HepG2 (cell line): Measurements from ENCODE around the gene NBEAL2. TPM values are rescaled to one million over a fixed set of nuclear protein-coding genes. Genes with fewer than 3 reads are reported as not detected.

ENCODE experiments used
- AGO2 ChIP-seq: fragments of 200-400 bp; formaldehyde crosslinking; optimal IDR thresholded peaks from 2 replicates; pipeline ENCODE3; 2017; ENCODE audit warnings: mild to moderate bottlenecking, low read depth, low read length, moderate library complexity
- CAMTA2 ChIP-seq: sonication (generic); formaldehyde crosslinking; IDR thresholded peaks from 2 replicates; pipeline ENCODE4 v1.4.0; 2020; ENCODE audit warnings: mild to moderate bottlenecking, missing genetic modification reagents, borderline replicate concordance
- CBFB ChIP-seq: sonication (generic); formaldehyde crosslinking; IDR thresholded peaks from 2 replicates; pipeline ENCODE4 v1.4.0; 2020; ENCODE audit warnings: missing genetic modification reagents
- CBX5 ChIP-seq: sonication (generic); formaldehyde crosslinking; IDR thresholded peaks from 2 replicates; pipeline ENCODE4 v1.4.0; 2020; ENCODE audit warnings: missing genetic modification reagents, borderline replicate concordance
- FOXK1 ChIP-seq: sonication (generic); formaldehyde crosslinking; IDR thresholded peaks from 2 replicates; pipeline ENCODE4 v1.4.0; 2020; ENCODE audit warnings: low read depth, missing genetic modification reagents, borderline replicate concordance
- GABPA ChIP-seq, 2 experiments: IDR thresholded peaks; 2 replicates each; pipeline ENCODE4 v1.6.1; 2011 to 2016; ENCODE audit warnings: low read depth in 2 of 2, low read length in 1 of 2, missing biosample characterization in 1 of 2, missing genetic modification characterization in 1 of 2
- HIVEP1 ChIP-seq: sonication (generic); formaldehyde crosslinking; IDR thresholded peaks from 2 replicates; pipeline ENCODE4 v1.4.0; 2020; ENCODE audit warnings: mild to moderate bottlenecking, missing genetic modification reagents
- IRF9 ChIP-seq: sonication (generic); formaldehyde crosslinking; IDR thresholded peaks from 2 replicates; pipeline ENCODE4 v1.8.0; 2022; ENCODE audit warnings: missing genetic modification reagents, mild to moderate bottlenecking, borderline replicate concordance
- KLF12 ChIP-seq: sonication (generic); formaldehyde crosslinking; IDR thresholded peaks from 2 replicates; pipeline ENCODE4 v1.4.0; 2020; ENCODE audit warnings: missing genetic modification reagents, borderline replicate concordance
- MAFK ChIP-seq, 2 experiments: IDR thresholded peaks in 1 of 2; conservative IDR thresholded peaks in 1 of 2; 2 replicates each; pipeline ENCODE4 v1.6.1; 2011; ENCODE audit warnings: improper control_type of control experiment in 2 of 2, low read length in 2 of 2
- MEF2D ChIP-seq: sonication (generic); formaldehyde crosslinking; IDR thresholded peaks from 2 replicates; pipeline ENCODE4 v1.5.1; 2020; ENCODE audit warnings: mild to moderate bottlenecking, missing genetic modification reagents
- RBAK ChIP-seq: sonication (generic); formaldehyde crosslinking; IDR thresholded peaks from 2 replicates; pipeline ENCODE4 v1.5.1; 2020; ENCODE audit warnings: mild to moderate bottlenecking, missing genetic modification reagents
- SUZ12 ChIP-seq: fragments of 150-350 bp; IDR thresholded peaks from 2 replicates; pipeline ENCODE4 v1.6.1; 2014; ENCODE audit warnings: low read depth, low read length
- YY1 ChIP-seq: IDR thresholded peaks from 2 replicates; pipeline ENCODE4 v1.6.1; 2011; ENCODE audit warnings: low read length, low read depth, moderate library complexity, mild to moderate bottlenecking; ENCODE audit not compliant: insufficient read depth, insufficient replicate concordance
- ZBTB38 ChIP-seq: sonication (generic); formaldehyde crosslinking; IDR thresholded peaks from 2 replicates; pipeline ENCODE4 v1.5.1; 2020; ENCODE audit warnings: mild to moderate bottlenecking, missing genetic modification reagents
- ZFX ChIP-seq: sonication (generic); formaldehyde crosslinking; IDR thresholded peaks from 2 replicates; pipeline ENCODE4 v1.4.0; 2020; ENCODE audit warnings: mild to moderate bottlenecking, low read depth, missing genetic modification reagents, moderate library complexity
- ZNF10 ChIP-seq: sonication (generic); formaldehyde crosslinking; IDR thresholded peaks from 2 replicates; pipeline ENCODE4 v1.4.0; 2020; ENCODE audit warnings: mild to moderate bottlenecking, low read depth, missing genetic modification reagents, borderline replicate concordance
- ZNF143 ChIP-seq: sonication (generic); formaldehyde crosslinking; IDR thresholded peaks from 2 replicates; pipeline ENCODE4 v1.4.0; 2020; ENCODE audit warnings: missing genetic modification reagents
- ZNF709 ChIP-seq: sonication (generic); formaldehyde crosslinking; IDR thresholded peaks from 2 replicates; pipeline ENCODE4 v1.5.0; 2020; ENCODE audit warnings: mild to moderate bottlenecking, missing genetic modification reagents
- ZSCAN9 ChIP-seq: IDR thresholded peaks from 2 replicates; pipeline ENCODE4 v1.6.1; 2016; ENCODE audit warnings: borderline replicate concordance
- polyA plus RNA-seq, 8 experiments: library from polyadenylated mRNA; depleted of rRNA in 3 of 8; stranded (reverse) in 7 of 8; unstranded in 1 of 8; fragments of >200 nt; fragmentation: Illumina TruSeq in 4 of 8; extraction: Trizol in 4 of 8; gene quantifications; 2 replicates each; pipeline versions ENCODE4 v1.2.1 to v1.2.3, GENCODE V29; 2011 to 2016; ENCODE audit warnings: low read depth in 4 of 8, missing spikeins in 1 of 8, mixed read lengths in 1 of 8; ENCODE audit not compliant: insufficient read depth in 1 of 8
- total RNA-seq, 5 experiments: library from RNA; depleted of rRNA; stranded (reverse); fragments of >200 nt; fragmentation: Illumina TruSeq; extraction: Trizol; gene quantifications; 2 replicates each; pipeline ENCODE4 v1.2.3, GENCODE V29; 2016; ENCODE audit warnings: low read depth in 1 of 5
- TF ChIP-seq, protein P1 (sequence below): IDR thresholded peaks from 2 replicates; pipeline ENCODE4 v1.6.1; 2016; ENCODE audit warnings: missing compliant biosample characterization, missing genetic modification reagents, borderline replicate concordance
- TF ChIP-seq, protein P2 (sequence below): sonication (generic); formaldehyde crosslinking; IDR thresholded peaks from 2 replicates; pipeline ENCODE4 v1.4.0; 2020; ENCODE audit warnings: mild to moderate bottlenecking, missing genetic modification reagents, borderline replicate concordance
- TF ChIP-seq, protein P3 (sequence below): sonication (generic); formaldehyde crosslinking; IDR thresholded peaks from 2 replicates; pipeline ENCODE4 v1.8.0; 2022; ENCODE audit warnings: low read depth, missing genetic modification reagents

NBEAL2 gene
- total and polyA plus RNA-seq, 2 of the 13 experiments (the other 11 are each of a cell fraction or from before 2014, with no cell fraction given), result 9.7 to 12.4 TPM

DNA sequence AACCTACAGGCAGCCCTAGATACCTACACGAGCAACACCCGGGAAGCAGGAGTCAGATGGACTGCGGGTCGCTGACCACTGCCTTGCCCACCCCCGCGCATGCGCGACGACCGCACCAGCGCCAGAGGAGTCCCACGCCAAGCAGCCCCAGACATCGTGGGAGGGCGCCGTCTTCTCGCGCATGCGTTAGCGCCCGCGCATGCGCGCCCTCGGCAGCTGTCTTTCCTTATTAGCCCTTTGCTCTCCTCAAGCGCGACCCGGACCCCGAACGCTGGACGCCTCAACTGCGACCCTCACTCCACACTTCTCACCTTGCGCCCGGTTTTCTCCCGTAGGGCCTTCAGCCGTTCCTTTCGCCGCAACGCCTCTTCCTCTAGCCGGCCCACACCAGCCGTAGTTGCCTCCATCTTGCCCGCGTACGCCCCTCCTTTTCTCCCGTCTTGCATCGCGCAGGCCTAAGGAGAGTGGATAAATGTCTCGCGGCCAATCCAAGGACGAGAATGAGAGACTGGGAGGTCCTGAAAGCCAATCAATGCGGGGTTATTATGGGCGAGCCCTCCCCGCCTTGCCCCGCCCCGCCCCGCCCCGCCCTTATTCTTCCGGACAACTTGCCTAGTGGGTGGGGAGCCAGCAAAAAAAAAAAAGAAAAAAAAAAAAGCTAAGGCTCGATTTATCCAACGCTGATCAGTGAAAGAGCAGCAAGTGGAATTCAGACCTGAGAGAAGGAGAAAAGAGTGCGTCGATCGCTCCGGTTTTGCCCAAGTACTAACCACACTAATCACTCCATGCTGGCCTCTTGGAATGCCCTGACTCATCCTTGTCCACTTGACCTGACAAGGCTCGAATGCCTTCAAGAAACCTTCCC lies 2.9 kb upstream of the NBEAL2 start, which contains the start of gene CCDC12 (continued):
- peak; percentile 19; the same call in 1 of the 2 replicates for TF ChIP-seq FOXK1
- peak; percentile 85 for TF ChIP-seq IRF9 (CRISPR knock-in tag)
- peak; percentile 47 for TF ChIP-seq HIVEP1 (CRISPR knock-in tag)
- TF ChIP-seq, protein P1, sequence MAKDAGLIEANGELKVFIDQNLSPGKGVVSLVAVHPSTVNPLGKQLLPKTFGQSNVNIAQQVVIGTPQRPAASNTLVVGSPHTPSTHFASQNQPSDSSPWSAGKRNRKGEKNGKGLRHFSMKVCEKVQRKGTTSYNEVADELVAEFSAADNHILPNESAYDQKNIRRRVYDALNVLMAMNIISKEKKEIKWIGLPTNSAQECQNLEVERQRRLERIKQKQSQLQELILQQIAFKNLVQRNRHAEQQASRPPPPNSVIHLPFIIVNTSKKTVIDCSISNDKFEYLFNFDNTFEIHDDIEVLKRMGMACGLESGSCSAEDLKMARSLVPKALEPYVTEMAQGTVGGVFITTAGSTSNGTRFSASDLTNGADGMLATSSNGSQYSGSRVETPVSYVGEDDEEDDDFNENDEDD (CRISPR knock-in tag), result peak; percentile 44; the same call in 1 of the 2 replicates
- TF ChIP-seq ZNF143 (CRISPR knock-in tag), result peak; percentile 89
- TF ChIP-seq MEF2D (CRISPR knock-in tag), result 0 out of 2 replicates have a peak, but pooled peaks have one; percentile 14
- peak; percentile 90 for TF ChIP-seq ZBTB38 (CRISPR knock-in tag)
- TF ChIP-seq ZSCAN9 (CRISPR knock-in tag), result 0 out of 2 replicates have a peak, but pooled peaks have one; percentile 12
- peak; percentile 29; the same call in 1 of the 2 replicates for TF ChIP-seq CBX5 (CRISPR knock-in tag)
- peak; percentile 88 for TF ChIP-seq AGO2
- peak; percentile 94 for TF ChIP-seq YY1
- no peak for TF ChIP-seq RBAK (CRISPR knock-in tag)
- TF ChIP-seq, protein P2, sequence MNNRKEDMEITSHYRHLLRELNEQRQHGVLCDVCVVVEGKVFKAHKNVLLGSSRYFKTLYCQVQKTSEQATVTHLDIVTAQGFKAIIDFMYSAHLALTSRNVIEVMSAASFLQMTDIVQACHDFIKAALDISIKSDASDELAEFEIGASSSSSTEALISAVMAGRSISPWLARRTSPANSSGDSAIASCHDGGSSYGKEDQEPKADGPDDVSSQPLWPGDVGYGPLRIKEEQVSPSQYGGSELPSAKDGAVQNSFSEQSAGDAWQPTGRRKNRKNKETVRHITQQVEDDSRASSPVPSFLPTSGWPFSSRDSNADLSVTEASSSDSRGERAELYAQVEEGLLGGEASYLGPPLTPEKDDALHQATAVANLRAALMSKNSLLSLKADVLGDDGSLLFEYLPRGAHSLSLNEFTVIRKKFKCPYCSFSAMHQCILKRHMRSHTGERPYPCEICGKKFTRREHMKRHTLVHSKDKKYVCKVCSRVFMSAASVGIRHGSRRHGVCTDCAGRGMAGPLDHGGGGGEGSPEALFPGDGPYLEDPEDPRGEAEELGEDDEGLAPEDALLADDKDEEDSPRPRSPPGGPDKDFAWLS (CRISPR knock-in tag), result no peak
- peak; percentile 32; the same call in 1 of the 2 replicates for TF ChIP-seq CAMTA2 (CRISPR knock-in tag)
- no peak for TF ChIP-seq ZNF10 (CRISPR knock-in tag)
- 0 out of 2 replicates have a peak, but pooled peaks have one; percentile 15 for TF ChIP-seq CBFB (CRISPR knock-in tag)
- peak; percentile 18; the same call in 1 of the 2 replicates for TF ChIP-seq ZNF709 (CRISPR knock-in tag)
- TF ChIP-seq ZFX, result peak; percentile 81
- no peak for TF ChIP-seq KLF12 (CRISPR knock-in tag)
- no peak for TF ChIP-seq MAFK (conservative IDR thresholded peaks at IDR 0.05 in 1 of 2, IDR thresholded peaks at IDR 0.05 in 1 of 2; ENCODE audit: low read length in 2 of 2)
- peak; percentile 24; the same call in 1 of the 2 replicates for TF ChIP-seq SUZ12
- no peak for TF ChIP-seq GABPA (IDR thresholded peaks at IDR 0.05; ENCODE audit: low read depth, low read length)
- TF ChIP-seq GABPA (CRISPR knock-in tag; IDR thresholded peaks at IDR 0.05; ENCODE audit: low read depth), result 0 out of 2 replicates have a peak, but pooled peaks have one; percentile 34
- TF ChIP-seq, protein P3, sequence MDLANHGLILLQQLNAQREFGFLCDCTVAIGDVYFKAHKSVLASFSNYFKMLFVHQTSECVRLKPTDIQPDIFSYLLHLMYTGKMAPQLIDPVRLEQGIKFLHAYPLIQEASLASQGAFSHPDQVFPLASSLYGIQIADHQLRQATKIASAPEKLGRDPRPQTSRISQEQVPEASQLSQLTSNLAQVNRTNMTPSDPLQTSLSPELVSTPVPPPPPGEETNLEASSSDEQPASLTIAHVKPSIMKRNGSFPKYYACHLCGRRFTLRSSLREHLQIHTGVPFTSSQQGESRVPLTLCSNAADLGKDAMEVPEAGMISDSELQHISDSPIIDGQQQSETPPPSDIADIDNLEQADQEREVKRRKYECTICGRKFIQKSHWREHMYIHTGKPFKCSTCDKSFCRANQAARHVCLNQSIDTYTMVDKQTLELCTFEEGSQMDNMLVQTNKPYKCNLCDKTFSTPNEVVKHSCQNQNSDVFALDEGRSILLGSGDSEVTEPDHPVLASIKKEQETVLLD (CRISPR knock-in tag), result no peak
